HCT116 (cell line): ENCODE measurements around the gene NDUFB3. TPM values are rescaled to one million over a fixed set of nuclear protein-coding genes. Genes with fewer than 3 reads are reported as not detected.
"Not testable (repeated sequence)": the region's sequence is repeated elsewhere in the genome, so short reads cannot be mapped to it uniquely, and the experiment has no call there.

Experiments used
- ATAC-seq: fragments of 200-7000 bp; cut with Tn5 transposase; 2 replicates; pipeline ENCODE4 v1.9.1; 2020; ENCODE audit warnings: mild to moderate bottlenecking, moderate library complexity
- BruUV-seq: library from RNA; stranded (reverse); fragments of 400-500 nt; replicated peaks from 2 replicates; lab custom pipeline; 2021; lab: Mats Ljungman, UMichigan
- CTCF ChIA-PET: fragments of 300-600 bp; sonication (Branson Sonifier 250); formaldehyde crosslinking; loops from one replicate; lab custom pipeline; 2021; ENCODE audit warnings: antibody characterized with exemption; lab: Charles Lee
- POLR2A ChIA-PET: fragments of 300-600, 350-600 bp; sonication (Branson Sonifier 250); formaldehyde crosslinking; loops from one replicate; lab custom pipeline; 2021; ENCODE audit warnings: antibody characterized with exemption; lab: Charles Lee
- RAD21 ChIA-PET, 2 experiments: fragments of 300-600 bp; sonication (Branson Sonifier 250); formaldehyde crosslinking; loops; one replicate each; lab custom pipeline; 2023; ENCODE audit warnings: low total read pairs in 2 of 2; ENCODE audit not compliant: uncharacterized antibody in 2 of 2, unreplicated experiment in 2 of 2, low non-redundant PET in 1 of 2; lab: Charles Lee
- DNase-seq: peaks from one replicate; pipeline ENCODE4 v3.0.0-alpha.2; 2010; ENCODE audit warnings: low read depth, low spot score
- H2AFZ ChIP-seq: fragments of 200-600 bp; shearing (Covaris generic), sonication (generic); 2 replicates; pipeline ENCODE4 v1.6.1; 2017; ENCODE audit warnings: low read depth, mixed run types, mixed read lengths, antibody characterized with exemption, low read length; ENCODE audit not compliant: poor library complexity, severe bottlenecking
- H3K27ac ChIP-seq: 2 replicates; pipeline ENCODE4 v1.5.1; 2012; ENCODE audit warnings: low read depth, low read length
- H3K27me3 ChIP-seq: fragments of 200-600 bp; sonication (generic); 2 replicates; pipeline ENCODE4 v1.6.1; 2016; ENCODE audit warnings: mixed run types, low read length, mixed read lengths; ENCODE audit not compliant: insufficient read depth
- H3K36me3 ChIP-seq, 2 experiments: fragments of 200-500 bp in 1 of 2; fragments of 200-600 bp in 1 of 2; sonication (Bioruptor generic) in 1 of 2; sonication (generic) in 1 of 2; 2 replicates each; pipeline versions ENCODE4 v1.5.1 to v1.6.1; 2014 to 2016; ENCODE audit warnings: low read length in 2 of 2, inconsistent platforms in 1 of 2, mixed read lengths in 1 of 2, mixed run types in 1 of 2; ENCODE audit not compliant: insufficient read depth in 2 of 2, control insufficient read depth in 1 of 2
- H3K4me1 ChIP-seq, 2 experiments: fragments of 200-600 bp in 1 of 2; sonication (generic) in 1 of 2; 2 replicates each; pipeline versions ENCODE4 v1.5.1 to v1.6.1; 2012 to 2017; ENCODE audit warnings: low read length in 2 of 2, inconsistent platforms in 1 of 2, mild to moderate bottlenecking in 1 of 2, mixed read lengths in 1 of 2, mixed run types in 1 of 2, moderate library complexity in 1 of 2; ENCODE audit not compliant: insufficient read depth in 2 of 2, control insufficient read depth in 1 of 2
- H3K4me2 ChIP-seq: fragments of 200-600 bp; sonication (generic); 2 replicates; pipeline ENCODE4 v1.6.1; 2017; ENCODE audit warnings: mixed run types, low read length, mixed read lengths
- H3K4me3 ChIP-seq, 2 experiments: fragments of 200-600 bp in 1 of 2; sonication (generic) in 1 of 2; replicated peaks in 1 of 2; 2 replicates each; pipeline ENCODE4 v1.5.1; 2011 to 2016; ENCODE audit warnings: low read length in 2 of 2, control low read depth in 1 of 2, low read depth in 1 of 2, mild to moderate bottlenecking in 1 of 2, mixed read lengths in 1 of 2, mixed run types in 1 of 2
- H3K79me2 ChIP-seq: fragments of 200-600 bp; sonication (generic); 2 replicates; pipeline ENCODE4 v1.6.1; 2017; ENCODE audit warnings: mild to moderate bottlenecking, mixed run types, low read length, moderate library complexity, mixed read lengths; ENCODE audit not compliant: insufficient read depth
- H3K9ac ChIP-seq: fragments of 200-600 bp; sonication (generic); 2 replicates; pipeline ENCODE4 v1.6.1; 2016; ENCODE audit warnings: low read length, mixed read lengths
- H3K9me2 ChIP-seq: fragments of 200-600 bp; sonication (generic), shearing (Covaris generic); 2 replicates; pipeline ENCODE4 v1.6.1; 2017; ENCODE audit warnings: mixed run types, mild to moderate bottlenecking, moderate library complexity; ENCODE audit not compliant: insufficient read depth
- H3K9me3 ChIP-seq, 2 experiments: fragments of 200-500 bp in 1 of 2; fragments of 200-600 bp in 1 of 2; sonication (Bioruptor generic) in 1 of 2; sonication (generic) in 1 of 2; 2 replicates each; pipeline ENCODE4 v1.6.1; 2014 to 2017; ENCODE audit warnings: low read length in 2 of 2, mixed read lengths in 2 of 2, inconsistent platforms in 1 of 2, low read depth in 1 of 2, mild to moderate bottlenecking in 1 of 2, mixed run types in 1 of 2, moderate library complexity in 1 of 2; ENCODE audit not compliant: control insufficient read depth in 1 of 2, insufficient read depth in 1 of 2
- H4K20me1 ChIP-seq: fragments of 200-600 bp; sonication (generic), shearing (Covaris generic); 2 replicates; pipeline ENCODE4 v1.6.1; 2017; ENCODE audit warnings: mixed run types, mild to moderate bottlenecking, moderate library complexity; ENCODE audit not compliant: insufficient read depth
- CEBPB ChIP-seq: IDR thresholded peaks from 2 replicates; pipeline ENCODE4 v1.6.1; 2012; ENCODE audit warnings: low read depth
- FOSL1 ChIP-seq: IDR thresholded peaks from 2 replicates; pipeline ENCODE4 v1.6.1; 2012; ENCODE audit warnings: low read depth
- JUND ChIP-seq: IDR thresholded peaks from 2 replicates; pipeline ENCODE4 v1.6.1; 2012
- intact Hi-C: fragments of 100-400 bp; cut with micrococcal nuclease; formaldehyde crosslinking; loops from 2 replicates; pipeline ENCODE4 v1.10.0; 2022
- total RNA-seq: library from RNA; stranded (reverse); gene quantifications from one replicate; pipeline ENCODE4 v1.2.1, GENCODE V29; 2021; ENCODE audit not compliant: unreplicated experiment
- TF ChIP-seq, protein P1 (sequence below): IDR thresholded peaks from 2 replicates; pipeline ENCODE4 v1.6.1; 2012

Gene NDUFB3
- total RNA-seq, 1 experiment from 2014 or later = 94.6 TPM

DNA sequence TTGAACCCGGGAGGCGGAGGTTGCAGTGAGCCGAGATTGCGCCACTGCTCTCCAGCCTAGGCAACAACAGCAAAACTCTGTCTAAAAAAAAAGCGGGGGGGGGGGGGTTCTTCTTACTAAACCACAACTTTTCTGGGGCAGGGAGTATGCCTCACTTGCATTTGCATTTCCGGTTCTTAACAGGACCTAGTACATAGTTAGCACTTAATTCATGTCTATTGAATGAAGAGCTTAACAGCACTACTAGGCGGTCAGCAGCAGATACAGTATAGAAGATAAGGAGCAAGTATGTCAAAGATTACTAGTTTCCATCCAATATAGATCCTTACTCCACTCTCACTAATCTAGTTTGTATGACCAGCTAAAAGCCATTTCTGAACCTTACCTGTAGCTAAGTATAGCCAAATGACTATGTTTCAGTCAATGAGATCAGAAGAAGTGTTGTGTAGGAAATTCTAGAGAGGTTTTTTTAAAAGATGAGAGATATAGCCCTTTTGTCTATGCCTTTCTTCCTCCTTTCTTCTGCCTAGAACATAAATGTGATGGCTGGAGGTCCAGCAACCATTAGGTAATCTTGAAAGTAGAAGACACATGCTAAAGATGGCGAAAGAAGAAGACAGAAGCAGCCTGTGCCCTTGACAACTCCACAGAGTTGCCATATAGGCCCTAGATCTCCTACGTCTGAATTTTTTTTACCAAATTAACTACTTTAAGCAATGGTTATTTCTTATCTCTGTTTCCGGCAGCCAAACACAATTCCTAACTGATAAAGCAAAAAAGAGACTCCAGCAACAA is 11.6 kb upstream of the NDUFB3 start:
- intact Hi-C loops = no loop called here

DNA sequence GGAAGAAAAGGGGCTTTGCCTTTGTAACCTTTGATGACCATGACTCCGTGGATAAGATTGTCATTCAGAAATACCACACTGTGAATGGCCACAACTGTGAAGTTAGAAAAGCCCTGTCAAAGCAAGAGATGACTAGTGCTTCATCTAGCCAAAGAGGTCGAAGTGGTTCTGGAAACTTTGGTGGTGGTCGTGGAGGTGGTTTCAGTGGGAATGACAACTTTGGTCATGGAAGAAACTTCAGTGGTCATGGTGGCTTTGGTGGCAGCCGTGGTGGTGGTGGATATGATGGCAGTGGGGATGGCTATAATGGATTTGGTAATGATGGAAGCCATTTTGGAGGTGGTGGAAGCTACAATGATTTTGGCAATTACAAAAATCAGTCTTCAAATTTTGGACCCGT is 8.3 kb upstream of the NDUFB3 start:
- H4K20me1 ChIP-seq, CTCF ChIA-PET, H3K4me2 ChIP-seq, H3K9me3 ChIP-seq, ATAC-seq, BruUV-seq, H2AFZ ChIP-seq, H3K9me2 ChIP-seq, DNase-seq, H3K4me1 ChIP-seq, H3K27me3 ChIP-seq, H3K36me3 ChIP-seq, intact Hi-C loops, H3K27ac ChIP-seq, H3K4me3 ChIP-seq, RAD21 ChIA-PET, H3K9ac ChIP-seq, POLR2A ChIA-PET: not testable (repeated sequence)
- peaks cover 45% of the 10 kb centered on the region for H3K79me2 ChIP-seq

More for the DNA sequence above, 11.6 kb upstream of the NDUFB3 start:
- Histone ChIP-seq H3K79me2 (peaks cover 26% of the 10 kb centered on the region), H3K9ac (no peak overlapping the region), H3K27me3 (no peaks in the 10 kb centered on the region), H3K27ac (no peak overlapping the region), H4K20me1 (no peaks in the 10 kb centered on the region), H3K4me1 (no peaks in the 10 kb centered on the region), H3K36me3 (no peaks in the 10 kb centered on the region), H2AFZ (no peak overlapping the region), H3K9me2 (no peaks in the 10 kb centered on the region), H3K4me3 (no peak overlapping the region), H3K4me2 (no peak overlapping the region), H3K9me3 (no peaks in the 10 kb centered on the region)
- no TSS peak for BruUV-seq
- DNase-seq (no peak), ATAC-seq (no peak)
- ChIA-PET POLR2A (no interaction called here), CTCF (no interaction called here), RAD21 (no interaction called here)
- TF ChIP-seq FOSL1 (no peak), JUND (no peak), CEBPB (no peak)
- TF ChIP-seq, protein P1, sequence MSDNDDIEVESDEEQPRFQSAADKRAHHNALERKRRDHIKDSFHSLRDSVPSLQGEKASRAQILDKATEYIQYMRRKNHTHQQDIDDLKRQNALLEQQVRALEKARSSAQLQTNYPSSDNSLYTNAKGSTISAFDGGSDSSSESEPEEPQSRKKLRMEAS = no peak
